ENCODE results near the gene DAPK1.

DAPK1 gene

DNA sequence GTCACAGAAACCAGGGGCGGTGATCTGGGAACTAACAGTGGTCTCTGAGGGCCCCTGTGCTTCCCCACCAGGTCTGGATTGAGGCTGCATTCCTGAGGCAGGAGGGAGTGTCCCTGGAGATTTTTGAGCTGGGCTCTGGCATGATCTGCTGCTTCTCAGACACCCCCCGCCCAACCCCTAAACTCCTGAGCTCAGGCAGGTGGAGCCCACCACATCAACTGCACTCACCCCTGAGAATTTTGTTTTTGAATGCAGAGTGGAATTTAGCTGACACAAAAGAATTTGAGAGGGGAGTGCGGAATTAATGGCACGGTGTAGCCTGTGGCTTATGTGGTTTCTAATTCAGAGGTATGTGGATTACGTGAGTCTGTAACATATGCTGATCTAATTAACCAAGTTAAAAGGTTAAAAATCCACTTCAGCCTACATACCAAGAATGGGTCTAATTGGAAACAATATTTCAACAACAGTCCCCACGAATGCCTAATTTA lies 204.3 kb downstream of the DAPK1 start:
- 83% methylated on average over 2 of the region's 6 CpGs for WGBS

DNA sequence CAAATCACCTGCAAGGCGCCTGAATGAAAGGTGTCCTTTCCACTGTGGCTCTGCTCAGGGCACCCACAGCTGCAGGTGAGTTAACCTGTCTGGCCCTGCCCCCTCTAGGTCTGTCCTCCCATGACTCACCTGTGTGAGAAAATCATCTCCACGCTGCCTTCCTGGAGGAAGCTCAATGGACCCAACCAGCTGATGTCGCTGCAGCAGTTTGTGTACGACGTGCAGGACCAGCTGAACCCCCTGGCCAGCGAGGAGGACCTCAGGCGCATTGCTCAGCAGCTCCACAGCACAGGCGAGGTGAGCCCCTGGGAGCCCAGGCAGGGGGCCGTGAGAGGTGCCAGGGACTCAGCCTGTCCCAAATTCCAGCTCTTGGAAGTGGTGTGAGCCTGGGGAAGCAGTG lies 205.3 kb downstream of the DAPK1 start:
- H3K18ac ChIP-seq (ENCODE audit: low read depth in 1 of 2, low read length in 2 of 2) = no peak overlapping the region
- no peak overlapping the region for H3K23ac ChIP-seq (ENCODE audit: low read length in 2 of 2)
- H4K8ac ChIP-seq (ENCODE audit: low read length) = no peak overlapping the region
- DNase-seq = no peak
- peaks cover 20% of the 10 kb centered on the region for H3K4me1 ChIP-seq (ENCODE audit: control insufficient read depth, insufficient read depth, low read depth, low read length)
- H2BK120ac ChIP-seq (ENCODE audit: low read depth, low read length) = no peak overlapping the region
- H3K9me3 ChIP-seq (ENCODE audit: control insufficient read depth, low read length) = no peaks in the 10 kb centered on the region
- H3K27ac ChIP-seq (ENCODE audit: low read length, poor library complexity, severe bottlenecking) = peak overlapping the region; percentile 78
- H2AK5ac ChIP-seq (ENCODE audit: low read length, severe bottlenecking) = peak overlapping the region; percentile 32
- no peaks in the 10 kb centered on the region for H3K27me3 ChIP-seq (ENCODE audit: control insufficient read depth in 1 of 2, insufficient read depth in 1 of 2, low read length in 2 of 2)
- H3K14ac ChIP-seq (ENCODE audit: low read length in 2 of 2) = peak overlapping the region in 1 of 2 experiments; percentile 41
- H2BK5ac ChIP-seq (ENCODE audit: low read depth, low read length, poor library complexity, severe bottlenecking) = no peak overlapping the region
- no peak overlapping the region for H3K4me2 ChIP-seq (ENCODE audit: low read length, poor library complexity, severe bottlenecking)
- WGBS = 98% methylated on average over 9 of the region's 9 CpGs
- H2BK15ac ChIP-seq (ENCODE audit: low read depth, poor library complexity, severe bottlenecking) = no peak overlapping the region
- H3K4me3 ChIP-seq (ENCODE audit: insufficient read depth in 1 of 2, low read depth in 1 of 2, low read length in 2 of 2) = no peak overlapping the region
- no peak overlapping the region for H2BK12ac ChIP-seq (ENCODE audit: low read length in 2 of 2)
- peaks cover 39 to 41% of the 10 kb centered on the region in 2 experiments for H3K36me3 ChIP-seq (ENCODE audit: control insufficient read depth in 1 of 2, insufficient read depth in 2 of 2, low read depth in 1 of 2, low read length in 2 of 2)
- peaks cover 21% of the 10 kb centered on the region for H3K79me1 ChIP-seq (replicated peaks; ENCODE audit: low read length, poor library complexity, severe bottlenecking)
- no peak overlapping the region for H3K9ac ChIP-seq (ENCODE audit: low read length)
- H2AFZ ChIP-seq (ENCODE audit: low read depth, low read length) = no peak overlapping the region
- H4K91ac ChIP-seq (ENCODE audit: low read length) = no peak overlapping the region
- no peak overlapping the region for H3K4ac ChIP-seq (ENCODE audit: low read depth in 1 of 2, low read length in 2 of 2)

More for the DNA sequence above, 204.3 kb downstream of the DAPK1 start:
- H3K79me1 ChIP-seq (replicated peaks; ENCODE audit: low read length, poor library complexity, severe bottlenecking) = peaks cover 15% of the 10 kb centered on the region
- no peak for DNase-seq
- peak overlapping the region; percentile 76 for H2AK5ac ChIP-seq (ENCODE audit: low read length, severe bottlenecking)
- peaks cover 22% of the 10 kb centered on the region for H3K4me1 ChIP-seq (ENCODE audit: control insufficient read depth, insufficient read depth, low read depth, low read length)
- peaks cover 39 to 40% of the 10 kb centered on the region in 2 experiments for H3K36me3 ChIP-seq (ENCODE audit: control insufficient read depth in 1 of 2, insufficient read depth in 2 of 2, low read depth in 1 of 2, low read length in 2 of 2)
- H2BK5ac ChIP-seq (ENCODE audit: low read depth, low read length, poor library complexity, severe bottlenecking) = peak overlapping the region; percentile 77
- no peaks in the 10 kb centered on the region for H3K9me3 ChIP-seq (ENCODE audit: control insufficient read depth, low read length)
- no peaks in the 10 kb centered on the region for H3K27me3 ChIP-seq (ENCODE audit: control insufficient read depth in 1 of 2, insufficient read depth in 1 of 2, low read length in 2 of 2)
- H4K91ac ChIP-seq (ENCODE audit: low read length) = no peak overlapping the region
- H3K23ac ChIP-seq (ENCODE audit: low read length in 2 of 2) = no peak overlapping the region
- H2BK15ac ChIP-seq (ENCODE audit: low read depth, poor library complexity, severe bottlenecking) = no peak overlapping the region
- no peak overlapping the region for H2BK120ac ChIP-seq (ENCODE audit: low read depth, low read length)
- H2AFZ ChIP-seq (ENCODE audit: low read depth, low read length) = no peak overlapping the region
- H3K4me2 ChIP-seq (ENCODE audit: low read length, poor library complexity, severe bottlenecking) = no peak overlapping the region
- no peak overlapping the region for H4K8ac ChIP-seq (ENCODE audit: low read length)
- no peak overlapping the region for H3K4ac ChIP-seq (ENCODE audit: low read depth in 1 of 2, low read length in 2 of 2)
- H3K9ac ChIP-seq (ENCODE audit: low read length) = no peak overlapping the region
- no peak overlapping the region for H3K14ac ChIP-seq (ENCODE audit: low read length in 2 of 2)
- no peak overlapping the region for H2BK12ac ChIP-seq (ENCODE audit: low read length in 2 of 2)
- H3K4me3 ChIP-seq (ENCODE audit: insufficient read depth in 1 of 2, low read depth in 1 of 2, low read length in 2 of 2) = no peak overlapping the region
- no peak overlapping the region for H3K18ac ChIP-seq (ENCODE audit: low read depth in 1 of 2, low read length in 2 of 2)
- peak overlapping the region; percentile 95 for H3K27ac ChIP-seq (ENCODE audit: low read length, poor library complexity, severe bottlenecking)

DNA sequence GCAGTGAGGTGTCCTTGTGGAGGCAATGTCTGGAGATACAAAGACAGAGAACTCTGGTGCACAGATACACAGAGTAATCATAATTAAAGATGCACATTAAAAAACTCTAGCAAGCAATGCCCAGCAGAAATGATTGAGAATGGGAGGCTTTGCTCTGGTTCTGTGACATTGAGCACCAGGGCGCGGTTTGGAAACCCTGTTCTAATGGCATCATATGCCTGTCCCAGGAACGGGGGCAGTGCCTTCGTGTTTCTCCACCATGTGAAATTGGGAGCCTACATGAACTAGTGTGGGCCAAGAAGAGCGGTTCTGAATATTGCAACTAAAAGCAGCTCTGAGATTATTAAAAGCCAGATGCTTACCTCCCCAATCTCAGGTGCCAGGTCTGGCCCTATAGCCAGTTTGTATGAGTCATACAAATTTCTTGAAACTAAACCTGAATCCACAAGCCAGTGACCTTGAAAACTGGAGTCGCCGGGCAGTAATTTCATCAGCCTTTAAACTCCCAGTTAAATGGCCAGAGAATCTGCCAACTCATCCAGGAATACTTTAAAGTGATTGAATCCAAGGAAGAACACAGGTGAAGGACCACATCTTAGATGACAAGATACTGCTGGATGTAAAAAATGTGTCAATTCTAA lies 206.1 kb downstream of the DAPK1 start:
- Histone ChIP-seq H3K36me3 (ENCODE audit: control insufficient read depth in 1 of 2, insufficient read depth in 2 of 2, low read depth in 1 of 2, low read length in 2 of 2) (peaks cover 31 to 37% of the 10 kb centered on the region in 2 experiments), H2AK5ac (ENCODE audit: low read length, severe bottlenecking) (peak overlapping the region; percentile 32), H3K9me3 (ENCODE audit: control insufficient read depth, low read length) (no peaks in the 10 kb centered on the region), H3K4ac (ENCODE audit: low read depth in 1 of 2, low read length in 2 of 2) (no peak overlapping the region), H3K27me3 (ENCODE audit: control insufficient read depth in 1 of 2, insufficient read depth in 1 of 2, low read length in 2 of 2) (no peaks in the 10 kb centered on the region), H2BK5ac (ENCODE audit: low read depth, low read length, poor library complexity, severe bottlenecking) (no peak overlapping the region), H3K27ac (ENCODE audit: low read length, poor library complexity, severe bottlenecking) (peak overlapping the region; percentile 35), H2AFZ (ENCODE audit: low read depth, low read length) (no peak overlapping the region), H3K4me2 (ENCODE audit: low read length, poor library complexity, severe bottlenecking) (no peak overlapping the region), H3K18ac (ENCODE audit: low read depth in 1 of 2, low read length in 2 of 2) (no peak overlapping the region), H3K9ac (ENCODE audit: low read length) (no peak overlapping the region), H4K91ac (ENCODE audit: low read length) (no peak overlapping the region), H3K14ac (ENCODE audit: low read length in 2 of 2) (no peak overlapping the region), H4K8ac (ENCODE audit: low read length) (no peak overlapping the region), H2BK120ac (ENCODE audit: low read depth, low read length) (no peak overlapping the region), H3K4me3 (ENCODE audit: insufficient read depth in 1 of 2, low read depth in 1 of 2, low read length in 2 of 2) (no peak overlapping the region), H3K79me1 (replicated peaks; ENCODE audit: low read length, poor library complexity, severe bottlenecking) (peaks cover 21% of the 10 kb centered on the region), H2BK12ac (ENCODE audit: low read length in 2 of 2) (no peak overlapping the region), H3K4me1 (ENCODE audit: control insufficient read depth, insufficient read depth, low read depth, low read length) (peaks cover 20% of the 10 kb centered on the region), H2BK15ac (ENCODE audit: low read depth, poor library complexity, severe bottlenecking) (no peak overlapping the region), H3K23ac (ENCODE audit: low read length in 2 of 2) (no peak overlapping the region)
- 98% methylated on average over 7 of the region's 7 CpGs for WGBS
- no peak for DNase-seq

DNA sequence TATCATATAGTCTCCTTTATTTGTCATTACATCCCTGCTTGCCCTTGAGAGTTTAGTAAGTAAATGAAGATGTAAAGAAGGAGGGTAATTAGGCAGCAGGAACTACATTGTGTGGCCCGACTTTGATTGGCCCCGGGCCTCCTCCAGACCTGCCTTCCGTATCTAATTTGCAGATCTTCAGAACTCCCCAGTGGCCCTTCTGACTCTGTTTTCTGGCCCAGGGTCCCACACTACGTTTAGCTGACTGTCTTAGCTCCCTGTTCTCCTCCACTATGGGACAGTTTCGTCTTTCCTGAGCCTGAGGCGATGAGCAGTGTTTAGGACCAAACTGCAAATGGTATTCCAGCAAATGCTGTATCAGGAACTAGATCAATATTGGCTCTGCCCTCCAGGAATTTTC lies 206.7 kb downstream of the DAPK1 start:
- Histone ChIP-seq H2BK12ac (ENCODE audit: low read length in 2 of 2) (no peak overlapping the region), H2AFZ (ENCODE audit: low read depth, low read length) (no peak overlapping the region), H4K8ac (ENCODE audit: low read length) (no peak overlapping the region), H3K79me1 (replicated peaks; ENCODE audit: low read length, poor library complexity, severe bottlenecking) (peaks cover 21% of the 10 kb centered on the region), H3K18ac (ENCODE audit: low read depth in 1 of 2, low read length in 2 of 2) (peak overlapping the region in 1 of 2 experiments; percentile 37), H2AK5ac (ENCODE audit: low read length, severe bottlenecking) (peak overlapping the region; percentile 85), H3K27me3 (ENCODE audit: control insufficient read depth in 1 of 2, insufficient read depth in 1 of 2, low read length in 2 of 2) (no peaks in the 10 kb centered on the region), H3K23ac (ENCODE audit: low read length in 2 of 2) (no peak overlapping the region), H3K14ac (ENCODE audit: low read length in 2 of 2) (no peak overlapping the region), H3K27ac (ENCODE audit: low read length, poor library complexity, severe bottlenecking) (peak overlapping the region; percentile 35), H2BK5ac (ENCODE audit: low read depth, low read length, poor library complexity, severe bottlenecking) (no peak overlapping the region), H2BK120ac (ENCODE audit: low read depth, low read length) (no peak overlapping the region), H3K4me1 (ENCODE audit: control insufficient read depth, insufficient read depth, low read depth, low read length) (peaks cover 20% of the 10 kb centered on the region), H3K4ac (ENCODE audit: low read depth in 1 of 2, low read length in 2 of 2) (no peak overlapping the region), H4K91ac (ENCODE audit: low read length) (no peak overlapping the region), H3K36me3 (ENCODE audit: control insufficient read depth in 1 of 2, insufficient read depth in 2 of 2, low read depth in 1 of 2, low read length in 2 of 2) (peaks cover 33 to 35% of the 10 kb centered on the region in 2 experiments), H3K9me3 (ENCODE audit: control insufficient read depth, low read length) (no peaks in the 10 kb centered on the region), H2BK15ac (ENCODE audit: low read depth, poor library complexity, severe bottlenecking) (no peak overlapping the region), H3K4me3 (ENCODE audit: insufficient read depth in 1 of 2, low read depth in 1 of 2, low read length in 2 of 2) (no peak overlapping the region), H3K9ac (ENCODE audit: low read length) (no peak overlapping the region), H3K4me2 (ENCODE audit: low read length, poor library complexity, severe bottlenecking) (no peak overlapping the region)
- no peak for DNase-seq
- WGBS = 92% methylated on average over 6 of the region's 6 CpGs

All from mesenchymal stem cell (in vitro differentiated cells and primary cell).